LNCAP (cell line): Measurements from ENCODE around the gene METTL17.

Source experiments
- TF ChIP-seq, protein P1 (sequence below): fragments of 450-650 bp; IDR thresholded peaks from 2 replicates; pipeline ENCODE4 v1.5.1; 2017; ENCODE audit warnings: mild to moderate bottlenecking

METTL17 gene

DNA sequence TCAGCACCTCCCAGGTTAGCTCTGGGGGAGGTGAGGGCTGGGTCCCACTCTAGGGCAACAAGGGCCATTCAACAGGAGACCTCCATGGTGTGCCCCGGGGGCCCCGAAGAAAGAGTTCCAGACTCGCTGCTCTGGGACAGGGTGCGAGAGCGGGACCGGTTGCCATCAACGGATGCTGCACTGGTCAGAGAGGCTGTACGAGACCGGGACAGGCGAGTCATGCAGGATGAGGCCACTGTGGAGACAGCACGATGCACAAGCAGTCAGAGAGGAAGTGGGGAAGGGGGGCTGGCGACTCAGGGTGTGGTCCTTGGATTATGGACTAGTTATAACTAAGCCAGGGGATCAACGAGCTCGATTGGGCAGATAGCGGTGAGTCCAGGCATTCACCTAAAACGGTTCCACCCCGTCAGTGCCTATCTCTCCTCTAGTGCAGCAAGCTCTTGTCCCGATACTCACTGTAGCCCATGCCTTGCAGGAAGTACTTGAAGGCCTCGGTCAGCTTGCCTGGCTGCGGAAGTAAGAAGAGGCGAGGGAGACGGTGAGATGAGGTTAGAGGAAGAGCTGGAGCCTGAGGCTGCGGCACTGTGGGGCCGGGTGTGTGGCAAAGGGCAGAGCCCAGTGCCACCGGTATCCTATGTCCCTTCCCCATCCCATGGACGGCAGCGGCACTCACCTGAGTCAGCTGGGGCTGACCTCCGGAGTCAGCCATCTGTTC is 27.9 kb downstream of the METTL17 start:
- TF ChIP-seq, protein P1, sequence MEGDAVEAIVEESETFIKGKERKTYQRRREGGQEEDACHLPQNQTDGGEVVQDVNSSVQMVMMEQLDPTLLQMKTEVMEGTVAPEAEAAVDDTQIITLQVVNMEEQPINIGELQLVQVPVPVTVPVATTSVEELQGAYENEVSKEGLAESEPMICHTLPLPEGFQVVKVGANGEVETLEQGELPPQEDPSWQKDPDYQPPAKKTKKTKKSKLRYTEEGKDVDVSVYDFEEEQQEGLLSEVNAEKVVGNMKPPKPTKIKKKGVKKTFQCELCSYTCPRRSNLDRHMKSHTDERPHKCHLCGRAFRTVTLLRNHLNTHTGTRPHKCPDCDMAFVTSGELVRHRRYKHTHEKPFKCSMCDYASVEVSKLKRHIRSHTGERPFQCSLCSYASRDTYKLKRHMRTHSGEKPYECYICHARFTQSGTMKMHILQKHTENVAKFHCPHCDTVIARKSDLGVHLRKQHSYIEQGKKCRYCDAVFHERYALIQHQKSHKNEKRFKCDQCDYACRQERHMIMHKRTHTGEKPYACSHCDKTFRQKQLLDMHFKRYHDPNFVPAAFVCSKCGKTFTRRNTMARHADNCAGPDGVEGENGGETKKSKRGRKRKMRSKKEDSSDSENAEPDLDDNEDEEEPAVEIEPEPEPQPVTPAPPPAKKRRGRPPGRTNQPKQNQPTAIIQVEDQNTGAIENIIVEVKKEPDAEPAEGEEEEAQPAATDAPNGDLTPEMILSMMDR: no peak

DNA sequence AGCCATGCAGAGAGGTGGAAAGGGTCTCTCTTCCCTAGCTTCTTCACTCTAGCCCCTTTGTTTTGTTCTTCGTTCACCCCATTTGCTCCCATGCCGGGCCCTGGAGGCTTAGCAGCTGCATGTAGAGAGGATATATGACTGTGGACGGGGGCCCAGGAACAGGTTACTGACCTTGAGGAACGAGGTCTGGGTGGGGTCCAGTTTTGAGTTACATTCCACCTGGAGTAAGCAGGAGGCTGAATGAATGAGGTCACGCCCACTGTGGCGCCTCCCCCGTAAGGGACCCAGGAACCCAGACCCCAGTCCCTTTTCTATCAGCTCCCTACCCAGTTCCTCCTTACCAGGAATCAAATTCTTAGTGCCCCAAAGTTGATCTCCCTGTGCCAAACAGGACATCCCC is 28.5 kb downstream of the METTL17 start:
- TF ChIP-seq, protein P1: no peak

DNA sequence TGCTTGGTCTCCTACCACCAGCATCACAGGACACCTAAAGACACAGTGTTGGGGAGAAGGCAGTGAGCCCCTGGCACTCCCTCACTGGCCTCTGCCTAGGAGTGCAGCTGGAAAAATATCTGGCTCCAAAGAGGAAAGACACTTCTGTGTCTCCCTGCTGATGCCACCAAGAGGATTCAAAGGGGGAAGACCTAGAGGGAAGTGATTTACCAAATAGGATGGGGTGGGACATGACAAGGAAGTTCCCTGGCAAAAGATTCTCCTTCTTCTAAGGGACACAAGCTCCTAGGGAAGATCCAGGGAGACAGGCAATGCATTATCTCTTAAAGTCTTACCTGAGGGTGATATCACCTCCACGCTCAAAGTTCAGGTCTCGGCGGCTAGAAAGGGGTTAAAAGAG is 29.0 kb downstream of the METTL17 start:
- TF ChIP-seq, protein P1: no peak

DNA sequence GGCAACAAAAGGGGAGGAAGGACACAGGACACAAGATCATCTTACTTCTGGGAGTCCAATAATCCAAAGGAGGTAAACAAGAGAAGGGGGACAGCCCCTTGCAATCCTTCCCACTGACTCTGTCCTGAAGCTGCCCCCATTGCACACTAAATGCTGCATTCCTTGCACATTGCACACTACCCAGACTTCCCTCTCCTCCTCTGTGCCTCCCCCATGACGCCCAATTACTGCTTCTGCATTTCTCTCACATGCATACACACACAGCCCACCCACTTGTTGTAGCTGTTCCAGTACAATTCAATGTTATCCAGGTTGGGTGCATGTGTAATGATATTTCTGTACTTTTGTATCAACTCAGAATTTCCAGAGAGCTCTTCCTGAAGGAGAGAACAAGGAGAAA is 29.6 kb downstream of the METTL17 start:
- TF ChIP-seq, protein P1: no peak

DNA sequence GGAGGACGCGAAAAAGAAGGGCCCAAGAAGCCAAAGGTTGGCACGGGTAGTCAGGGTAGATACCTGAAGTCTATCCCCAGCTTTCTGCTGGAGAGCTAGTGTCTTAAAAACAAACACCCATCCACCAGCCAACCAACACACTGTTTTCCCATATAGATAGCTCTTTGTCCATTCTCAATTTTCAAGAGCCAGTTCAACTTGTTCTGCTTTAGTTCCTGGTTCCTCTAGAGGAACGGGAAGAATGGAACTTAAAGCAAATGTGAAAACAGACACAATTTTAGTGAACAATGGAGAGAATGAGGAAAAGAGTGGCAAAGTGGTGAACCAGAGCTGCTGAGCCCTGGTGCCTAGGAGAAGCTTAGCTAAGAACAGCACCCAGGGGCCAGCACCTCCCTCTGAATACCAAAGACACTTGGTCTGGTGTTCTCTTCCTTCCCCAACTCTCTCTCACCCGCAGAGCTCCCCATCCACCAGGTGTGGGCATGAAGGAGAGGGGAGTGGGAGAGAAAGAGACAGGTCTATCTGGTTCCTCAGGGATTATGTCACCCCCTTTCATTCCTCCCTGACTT is 31.3 kb downstream of the METTL17 start:
- TF ChIP-seq, protein P1: no peak

DNA sequence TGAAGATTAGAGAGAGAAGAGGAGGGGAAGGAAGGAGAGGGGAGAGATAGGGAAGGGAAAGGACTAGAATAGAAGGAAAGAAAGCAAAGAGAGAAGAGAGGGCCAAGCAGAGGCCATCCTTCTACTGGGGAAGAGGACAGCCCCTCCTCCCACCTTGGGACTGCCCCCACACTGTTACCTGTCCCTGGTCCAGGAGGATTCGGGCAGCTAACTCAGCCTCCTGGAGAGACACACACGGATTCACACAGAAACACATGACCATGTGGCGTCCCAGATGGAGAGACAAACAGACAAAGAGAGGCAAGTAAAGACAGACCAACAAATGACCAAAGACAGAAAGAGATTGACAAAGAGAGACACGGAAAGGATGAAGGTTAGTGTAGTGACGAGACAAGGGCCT is 32.9 kb downstream of the METTL17 start:
- TF ChIP-seq, protein P1: no peak

DNA sequence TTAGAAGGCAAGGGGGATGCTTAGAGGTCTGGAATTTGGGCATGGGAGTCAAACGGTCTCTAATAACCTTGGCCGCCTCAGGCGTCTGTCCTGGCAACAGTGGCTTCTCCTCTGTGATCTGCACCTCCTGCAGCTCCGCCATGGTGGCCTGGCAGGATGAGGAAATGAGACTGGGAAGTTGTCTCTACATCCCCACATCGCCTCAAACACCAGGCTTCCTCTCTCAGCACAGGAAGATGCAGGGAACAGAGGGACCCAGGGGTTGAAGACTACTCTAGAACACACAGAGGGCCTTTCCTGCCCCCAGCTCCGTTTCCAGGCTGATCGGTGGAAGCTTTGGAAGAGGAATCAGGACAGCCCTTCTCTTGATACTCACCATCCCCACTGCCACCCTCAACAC is 33.4 kb downstream of the METTL17 start:
- TF ChIP-seq, protein P1: no peak
